Stomach (tissue), 4 donors: ENCODE results near the gene AKAP17A.

Source experiments
- CTCF ChIP-seq, 7 experiments: fragments of 450-650 bp in 4 of 7; fragments of 200-600 bp in 3 of 7; sonication (generic) in 3 of 7; IDR thresholded peaks; one replicate each; pipeline ENCODE4 v1.5.1; 2016 to 2019; ENCODE audit warnings: antibody characterized with exemption in 7 of 7, control low read depth in 2 of 7, mild to moderate bottlenecking in 1 of 7
- EP300 ChIP-seq: sonication (generic); formaldehyde crosslinking; IDR thresholded peaks from one replicate; pipeline ENCODE4 v1.6.1; 2017; ENCODE audit warnings: antibody characterized with exemption
- POLR2A ChIP-seq, 4 donors: fragments of 450-650 bp; IDR thresholded peaks; one replicate each; pipeline ENCODE4 v1.6.1; 2016; ENCODE audit warnings: antibody characterized with exemption in 4 of 4, control low read depth in 2 of 4, mild to moderate bottlenecking in 1 of 4, moderate library complexity in 1 of 4
- POLR2AphosphoS5 ChIP-seq, 3 donors: sonication (generic); formaldehyde crosslinking; IDR thresholded peaks; one replicate each; pipeline ENCODE4 v1.6.1; 2016; ENCODE audit warnings: antibody characterized with exemption in 3 of 3

DNA sequence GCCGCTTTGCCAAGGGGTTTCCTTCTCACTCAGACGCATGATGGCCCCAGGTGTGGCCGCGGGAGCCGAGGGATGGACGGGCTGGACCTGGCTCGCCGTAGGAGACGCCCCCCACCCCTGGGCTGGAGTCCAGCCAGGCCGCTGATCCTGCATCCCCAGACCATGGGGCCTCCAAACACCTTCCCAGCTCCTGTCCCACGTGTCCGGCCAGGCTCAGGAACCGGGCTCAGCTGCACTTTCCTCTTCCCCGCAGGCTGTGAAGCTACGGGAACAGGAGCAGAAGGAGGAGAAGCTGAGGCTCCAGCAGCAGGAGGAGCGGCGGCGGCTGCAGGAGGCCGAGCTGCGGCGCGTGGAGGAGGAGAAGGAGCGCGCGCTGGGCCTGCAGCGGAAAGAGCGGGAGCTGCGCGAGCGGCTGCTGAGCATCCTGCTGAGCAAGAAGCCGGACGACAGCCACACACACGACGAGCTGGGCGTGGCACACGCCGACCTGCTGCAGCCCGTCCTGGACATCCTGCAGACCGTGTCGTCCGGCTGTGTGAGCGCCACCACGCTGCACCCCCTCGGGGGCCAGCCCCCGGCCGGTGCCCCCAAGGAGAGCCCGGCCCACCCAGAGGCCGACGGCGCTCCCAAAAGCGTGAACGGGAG is 9.1 kb downstream of the AKAP17A start:
- TF ChIP-seq CTCF (IDR thresholded peaks at IDR 0.05) (no peak), EP300 (no peak), POLR2A (IDR thresholded peaks at IDR 0.05) (no peak), POLR2AphosphoS5 (IDR thresholded peaks at IDR 0.05) (no peak)
